HG03439 (cell line): ENCODE data around the gene TFIP11.

ENCODE experiments used
- ATAC-seq: cut with Tn5 transposase; IDR thresholded peaks from one replicate; pipeline ENCODE4 v1.9.1; 2021; ENCODE audit warnings: mild to moderate bottlenecking, moderate library complexity; ENCODE audit not compliant: unreplicated experiment

The TFIP11 gene

GRCh38 chr22:26512149-26512793, at the start of gene TFIP11:
TSS of gene TFIP11 (minus strand) at chr22:26512473. CDS start at chr22:26510272, 2,201 bp downstream.
- peak; percentile 82 for ATAC-seq

- no peak for ATAC-seq
These were observed 49.6 kb upstream of the TFIP11 start for GRCh38 chr22:26561756-26562417.

GRCh38 chr22:26559961-26560575, 47.8 kb upstream of the TFIP11 start:
- ATAC-seq = no peak

- ATAC-seq = no peak
These were observed 46.1 kb upstream of the TFIP11 start for GRCh38 chr22:26558248-26558895.

- no peak for ATAC-seq
These were observed 44.6 kb upstream of the TFIP11 start for GRCh38 chr22:26556904-26557303.

- no peak for ATAC-seq
These were observed 43.2 kb upstream of the TFIP11 start for GRCh38 chr22:26555478-26555877.

- no peak for ATAC-seq
These were observed 42.7 kb upstream of the TFIP11 start for GRCh38 chr22:26554956-26555355.

GRCh38 chr22:26553056-26553752, 40.9 kb upstream of the TFIP11 start:
- ATAC-seq = no peak

GRCh38 chr22:26552466-26552865, 40.2 kb upstream of the TFIP11 start:
- ATAC-seq = no peak

- no peak for ATAC-seq
These were observed 39.3 kb upstream of the TFIP11 start for GRCh38 chr22:26551568-26551967.

GRCh38 chr22:26550498-26551033, 38.3 kb upstream of the TFIP11 start:
- no peak for ATAC-seq

GRCh38 chr22:26549902-26550497, 37.7 kb upstream of the TFIP11 start:
- no peak for ATAC-seq

- no peak for ATAC-seq
These were observed 36.7 kb upstream of the TFIP11 start for GRCh38 chr22:26548984-26549383.

GRCh38 chr22:26548303-26548702, 36.0 kb upstream of the TFIP11 start:
- no peak for ATAC-seq

GRCh38 chr22:26547837-26548236, 35.6 kb upstream of the TFIP11 start:
- no peak for ATAC-seq

GRCh38 chr22:26547426-26547825, 35.2 kb upstream of the TFIP11 start:
- ATAC-seq = no peak

- ATAC-seq = no peak
These were observed 34.0 kb upstream of the TFIP11 start for GRCh38 chr22:26546282-26546681.

- no peak for ATAC-seq
These were observed 33.6 kb upstream of the TFIP11 start for GRCh38 chr22:26545827-26546226.

GRCh38 chr22:26545385-26545784, 33.1 kb upstream of the TFIP11 start:
- ATAC-seq = no peak

- ATAC-seq = no peak
These were observed 32.2 kb upstream of the TFIP11 start for GRCh38 chr22:26544489-26544888.
